Neural cell (in vitro differentiated cells): ENCODE results near the gene SMAD5. TPM values are rescaled to one million over a fixed set of nuclear protein-coding genes. Genes with fewer than 3 reads are reported as not detected.

ENCODE experiments used
- H2AFZ ChIP-seq: fragments of 200-600, 300-800 bp; sonication (generic), shearing (Covaris generic); 2 replicates; pipeline ENCODE4 v1.6.0; 2014; ENCODE audit warnings: low read depth, mild to moderate bottlenecking, antibody characterized with exemption, low read length, moderate library complexity
- H3F3A ChIP-seq: fragments of 200-600 bp; shearing (Covaris generic); 2 replicates; pipeline ENCODE4 v1.6.1; 2016; ENCODE audit warnings: mild to moderate bottlenecking, moderate library complexity, mixed read lengths, antibody characterized with exemption, low read length; ENCODE audit not compliant: insufficient read depth, poor library complexity, severe bottlenecking
- H3K27ac ChIP-seq: fragments of 200-600, 300-800 bp; sonication (generic), shearing (Covaris generic); 2 replicates; pipeline ENCODE4 v1.5.1; 2014; ENCODE audit warnings: mild to moderate bottlenecking, low read length, moderate library complexity
- H3K27me3 ChIP-seq: fragments of 300-800, 200-600 bp; sonication (generic), shearing (Covaris generic); 2 replicates; pipeline ENCODE4 v1.6.0; 2014; ENCODE audit warnings: mild to moderate bottlenecking, low read depth, low read length, moderate library complexity; ENCODE audit not compliant: insufficient read depth
- H3K36me3 ChIP-seq: fragments of 300-800, 200-600 bp; sonication (generic), shearing (Covaris generic); 2 replicates; pipeline ENCODE4 v1.5.1; 2014; ENCODE audit warnings: mild to moderate bottlenecking, antibody characterized with exemption, low read length, moderate library complexity; ENCODE audit not compliant: insufficient read depth
- H3K4me2 ChIP-seq: fragments of 300-800, 200-600 bp; sonication (generic), shearing (Covaris generic); 2 replicates; pipeline ENCODE4 v1.6.0; 2014; ENCODE audit warnings: mild to moderate bottlenecking, low read length
- H3K4me3 ChIP-seq: fragments of 300-800, 200-600 bp; sonication (generic), shearing (Covaris generic); 2 replicates; pipeline ENCODE4 v1.5.1; 2014; ENCODE audit warnings: mild to moderate bottlenecking, low read length, moderate library complexity
- H3K79me2 ChIP-seq: fragments of 200-600 bp; shearing (Covaris generic); replicated peaks from 2 replicates; pipeline ENCODE4 v1.6.0; 2014; ENCODE audit warnings: mild to moderate bottlenecking, low read length, moderate library complexity; ENCODE audit not compliant: insufficient read depth
- H3K9ac ChIP-seq: fragments of 300-800, 200-600 bp; sonication (generic), shearing (Covaris generic); 2 replicates; pipeline ENCODE4 v1.6.1; 2016; ENCODE audit warnings: mild to moderate bottlenecking, low read length, mixed read lengths
- H3K9me2 ChIP-seq: fragments of 200-600 bp; shearing (Covaris generic); 2 replicates; pipeline ENCODE4 v1.6.1; 2016; ENCODE audit warnings: mild to moderate bottlenecking, low read length, mixed read lengths; ENCODE audit not compliant: insufficient read depth
- H3K9me3 ChIP-seq: fragments of 200-600, 300-800 bp; sonication (generic), shearing (Covaris generic); 2 replicates; pipeline ENCODE4 v1.6.1; 2016; ENCODE audit warnings: mild to moderate bottlenecking, mixed run types, low read length, moderate library complexity, mixed read lengths
- H4K20me1 ChIP-seq: fragments of 200-600 bp; shearing (Covaris generic); 2 replicates; pipeline ENCODE4 v1.6.1; 2016; ENCODE audit warnings: mild to moderate bottlenecking, mixed run types; ENCODE audit not compliant: insufficient read depth
- EP300 ChIP-seq: fragments of 450-650 bp; conservative IDR thresholded peaks from 2 replicates; pipeline ENCODE4 v1.6.1; 2014; ENCODE audit warnings: antibody characterized with exemption, mild to moderate bottlenecking, moderate library complexity; ENCODE audit not compliant: poor library complexity, severe bottlenecking
- EZH2 ChIP-seq: fragments of 200-600, 300-800 bp; shearing (Covaris generic), sonication (generic); IDR thresholded peaks from 2 replicates; pipeline ENCODE4 v1.6.1; 2014; ENCODE audit warnings: antibody characterized with exemption, low read length, borderline replicate concordance, mild to moderate bottlenecking; ENCODE audit not compliant: insufficient read depth, poor library complexity, severe bottlenecking
- MXI1 ChIP-seq: fragments of 450-650 bp; conservative IDR thresholded peaks from 2 replicates; pipeline ENCODE4 v1.6.1; 2014; ENCODE audit warnings: antibody characterized with exemption, mild to moderate bottlenecking; ENCODE audit not compliant: poor library complexity, severe bottlenecking
- POLR2AphosphoS5 ChIP-seq: IDR thresholded peaks from 2 replicates; pipeline ENCODE4 v1.6.1; 2012
- RAD21 ChIP-seq: fragments of 450-650 bp; conservative IDR thresholded peaks from 2 replicates; pipeline ENCODE4 v1.6.1; 2014; ENCODE audit warnings: antibody characterized with exemption, mild to moderate bottlenecking, moderate library complexity
- SMC3 ChIP-seq: fragments of 450-650 bp; conservative IDR thresholded peaks from 2 replicates; pipeline ENCODE4 v1.6.1; 2014; ENCODE audit warnings: antibody characterized with exemption, mild to moderate bottlenecking, moderate library complexity; ENCODE audit not compliant: poor library complexity
- TAF1 ChIP-seq: IDR thresholded peaks from 2 replicates; pipeline ENCODE4 v1.6.1; 2012; ENCODE audit warnings: low read depth
- polyA plus RNA-seq: library from polyadenylated mRNA; depleted of rRNA; stranded (reverse); fragments of >200 nt; gene quantifications from 2 replicates; pipeline ENCODE4 v1.2.3, GENCODE V29; 2014
- TF ChIP-seq, protein P1 (sequence below): fragments of 450-650 bp; IDR thresholded peaks from 2 replicates; pipeline ENCODE4 v1.5.1; 2014; ENCODE audit warnings: antibody characterized with exemption, mild to moderate bottlenecking, moderate library complexity; ENCODE audit not compliant: poor library complexity, severe bottlenecking
- TF ChIP-seq, protein P2 (sequence below): IDR thresholded peaks from 2 replicates; pipeline ENCODE4 v1.6.1; 2012; ENCODE audit warnings: borderline replicate concordance

SMAD5 gene
- polyA plus RNA-seq, 1 donor from 2014 or later: 26.3 TPM

DNA sequence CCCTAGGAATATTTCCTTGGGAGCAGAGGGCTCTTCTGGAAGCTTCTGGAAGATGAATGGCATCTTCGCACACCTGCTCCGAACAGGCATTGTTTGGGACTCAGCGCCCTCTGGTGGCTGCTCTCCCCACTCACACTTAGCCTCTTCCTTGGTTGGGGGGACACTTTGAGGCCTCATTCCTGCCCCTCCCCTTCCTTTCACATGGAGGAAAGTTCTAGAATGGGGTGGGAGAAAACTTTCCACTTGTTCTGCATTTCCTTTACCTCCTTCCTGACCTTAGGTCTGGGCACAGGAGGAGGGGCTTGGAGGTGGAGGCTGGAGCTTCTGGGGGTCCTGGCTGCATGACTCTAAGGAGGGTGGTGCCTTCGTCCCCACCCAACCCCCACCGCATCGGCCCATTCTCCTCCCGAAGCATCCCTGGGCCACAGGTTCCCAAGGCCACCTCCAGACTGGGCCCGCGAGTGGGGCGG is 79.6 kb downstream of the SMAD5 start:
- H3K4me3 ChIP-seq: no peak overlapping the region
- H3F3A ChIP-seq: no peaks in the 10 kb centered on the region
- no peak overlapping the region for H3K9ac ChIP-seq
- no peaks in the 10 kb centered on the region for H3K79me2 ChIP-seq
- no peaks in the 10 kb centered on the region for H3K9me2 ChIP-seq
- TF ChIP-seq, protein P1, sequence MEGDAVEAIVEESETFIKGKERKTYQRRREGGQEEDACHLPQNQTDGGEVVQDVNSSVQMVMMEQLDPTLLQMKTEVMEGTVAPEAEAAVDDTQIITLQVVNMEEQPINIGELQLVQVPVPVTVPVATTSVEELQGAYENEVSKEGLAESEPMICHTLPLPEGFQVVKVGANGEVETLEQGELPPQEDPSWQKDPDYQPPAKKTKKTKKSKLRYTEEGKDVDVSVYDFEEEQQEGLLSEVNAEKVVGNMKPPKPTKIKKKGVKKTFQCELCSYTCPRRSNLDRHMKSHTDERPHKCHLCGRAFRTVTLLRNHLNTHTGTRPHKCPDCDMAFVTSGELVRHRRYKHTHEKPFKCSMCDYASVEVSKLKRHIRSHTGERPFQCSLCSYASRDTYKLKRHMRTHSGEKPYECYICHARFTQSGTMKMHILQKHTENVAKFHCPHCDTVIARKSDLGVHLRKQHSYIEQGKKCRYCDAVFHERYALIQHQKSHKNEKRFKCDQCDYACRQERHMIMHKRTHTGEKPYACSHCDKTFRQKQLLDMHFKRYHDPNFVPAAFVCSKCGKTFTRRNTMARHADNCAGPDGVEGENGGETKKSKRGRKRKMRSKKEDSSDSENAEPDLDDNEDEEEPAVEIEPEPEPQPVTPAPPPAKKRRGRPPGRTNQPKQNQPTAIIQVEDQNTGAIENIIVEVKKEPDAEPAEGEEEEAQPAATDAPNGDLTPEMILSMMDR: peak; percentile 73
- peak; percentile 78 for TF ChIP-seq SMC3
- peak; percentile 75 for TF ChIP-seq RAD21
- TF ChIP-seq EP300: no peak
- no peak for TF ChIP-seq EZH2
- no peak for TF ChIP-seq TAF1
- no peak for TF ChIP-seq MXI1
- TF ChIP-seq, protein P2, sequence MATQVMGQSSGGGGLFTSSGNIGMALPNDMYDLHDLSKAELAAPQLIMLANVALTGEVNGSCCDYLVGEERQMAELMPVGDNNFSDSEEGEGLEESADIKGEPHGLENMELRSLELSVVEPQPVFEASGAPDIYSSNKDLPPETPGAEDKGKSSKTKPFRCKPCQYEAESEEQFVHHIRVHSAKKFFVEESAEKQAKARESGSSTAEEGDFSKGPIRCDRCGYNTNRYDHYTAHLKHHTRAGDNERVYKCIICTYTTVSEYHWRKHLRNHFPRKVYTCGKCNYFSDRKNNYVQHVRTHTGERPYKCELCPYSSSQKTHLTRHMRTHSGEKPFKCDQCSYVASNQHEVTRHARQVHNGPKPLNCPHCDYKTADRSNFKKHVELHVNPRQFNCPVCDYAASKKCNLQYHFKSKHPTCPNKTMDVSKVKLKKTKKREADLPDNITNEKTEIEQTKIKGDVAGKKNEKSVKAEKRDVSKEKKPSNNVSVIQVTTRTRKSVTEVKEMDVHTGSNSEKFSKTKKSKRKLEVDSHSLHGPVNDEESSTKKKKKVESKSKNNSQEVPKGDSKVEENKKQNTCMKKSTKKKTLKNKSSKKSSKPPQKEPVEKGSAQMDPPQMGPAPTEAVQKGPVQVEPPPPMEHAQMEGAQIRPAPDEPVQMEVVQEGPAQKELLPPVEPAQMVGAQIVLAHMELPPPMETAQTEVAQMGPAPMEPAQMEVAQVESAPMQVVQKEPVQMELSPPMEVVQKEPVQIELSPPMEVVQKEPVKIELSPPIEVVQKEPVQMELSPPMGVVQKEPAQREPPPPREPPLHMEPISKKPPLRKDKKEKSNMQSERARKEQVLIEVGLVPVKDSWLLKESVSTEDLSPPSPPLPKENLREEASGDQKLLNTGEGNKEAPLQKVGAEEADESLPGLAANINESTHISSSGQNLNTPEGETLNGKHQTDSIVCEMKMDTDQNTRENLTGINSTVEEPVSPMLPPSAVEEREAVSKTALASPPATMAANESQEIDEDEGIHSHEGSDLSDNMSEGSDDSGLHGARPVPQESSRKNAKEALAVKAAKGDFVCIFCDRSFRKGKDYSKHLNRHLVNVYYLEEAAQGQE: no peak
- TF ChIP-seq POLR2AphosphoS5: no peak
- no peak overlapping the region for H2AFZ ChIP-seq
- H4K20me1 ChIP-seq: no peaks in the 10 kb centered on the region
- no peaks in the 10 kb centered on the region for H3K36me3 ChIP-seq
- H3K27me3 ChIP-seq: no peaks in the 10 kb centered on the region
- no peak overlapping the region for H3K4me2 ChIP-seq
- no peaks in the 10 kb centered on the region for H3K9me3 ChIP-seq
- H3K27ac ChIP-seq: no peak overlapping the region

DNA sequence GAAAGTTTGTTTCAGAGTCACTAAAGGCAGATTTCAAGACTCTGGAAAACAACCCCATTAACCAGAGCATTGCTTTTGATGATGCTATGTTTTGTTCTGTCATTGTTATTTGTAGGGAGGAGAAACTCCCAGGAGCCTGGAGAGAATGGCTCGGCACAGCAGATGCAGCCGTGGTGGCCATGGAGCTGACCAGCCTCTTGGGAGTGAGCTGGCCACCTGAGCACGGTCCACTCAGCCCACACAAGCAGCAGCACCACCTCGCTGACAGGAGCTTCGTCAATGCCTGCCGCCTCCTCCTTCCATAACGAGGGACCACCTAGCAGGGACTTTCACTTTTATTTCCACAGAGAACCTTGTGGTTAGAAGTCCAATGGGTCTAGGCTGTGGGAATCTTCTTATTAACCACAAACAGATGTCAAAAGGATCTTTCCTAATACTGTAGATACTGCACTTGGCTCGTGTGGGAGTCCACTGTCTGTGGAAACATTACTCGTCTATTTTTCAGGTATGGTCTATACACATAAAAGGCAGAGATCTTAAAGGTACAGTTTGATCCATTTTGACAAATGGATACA is 81.4 kb downstream of the SMAD5 start:
- H3K9me3 ChIP-seq: no peaks in the 10 kb centered on the region
- no peaks in the 10 kb centered on the region for H3F3A ChIP-seq
- no peak overlapping the region for H3K4me2 ChIP-seq
- no peaks in the 10 kb centered on the region for H3K79me2 ChIP-seq
- H3K4me3 ChIP-seq: no peak overlapping the region
- H2AFZ ChIP-seq: no peak overlapping the region
- no peaks in the 10 kb centered on the region for H4K20me1 ChIP-seq
- H3K36me3 ChIP-seq: no peaks in the 10 kb centered on the region
- no peaks in the 10 kb centered on the region for H3K9me2 ChIP-seq
- H3K9ac ChIP-seq: no peak overlapping the region
- no peaks in the 10 kb centered on the region for H3K27me3 ChIP-seq
- TF ChIP-seq, protein P1: no peak
- TF ChIP-seq EZH2: no peak
- no peak for TF ChIP-seq SMC3
- no peak for TF ChIP-seq MXI1
- TF ChIP-seq POLR2AphosphoS5: no peak
- no peak for TF ChIP-seq TAF1
- TF ChIP-seq RAD21: no peak
- TF ChIP-seq, protein P2: no peak
- TF ChIP-seq EP300: no peak
- H3K27ac ChIP-seq: no peak overlapping the region
